K562 (cell line): ENCODE data around the gene GLDC. TPM values are rescaled to one million over a fixed set of nuclear protein-coding genes. Genes with fewer than 3 reads are reported as not detected.

Experiments
- ESRRA ChIP-seq: fragments of 450-650 bp; IDR thresholded peaks from 2 replicates; pipeline ENCODE4 v1.6.1; 2014; ENCODE audit warnings: low read depth, mild to moderate bottlenecking, moderate library complexity, borderline replicate concordance
- MGA ChIP-seq: fragments of 450-650 bp; IDR thresholded peaks from 2 replicates; pipeline ENCODE4 v1.6.1; 2016; ENCODE audit warnings: mild to moderate bottlenecking, moderate library complexity
- SETDB1 ChIP-seq: IDR thresholded peaks from one replicate; pipeline ENCODE4 v1.6.1; 2012; ENCODE audit warnings: low read length, control low read depth, inconsistent platforms
- SLC30A9 ChIP-seq: fragments of 250-450 bp; sonication (Bioruptor Pico); IDR thresholded peaks from 2 replicates; pipeline ENCODE4 v1.8.0; 2022; ENCODE audit warnings: mild to moderate bottlenecking, moderate library complexity
- THRB ChIP-seq: fragments of 450-650 bp; formaldehyde crosslinking; conservative IDR thresholded peaks from 2 replicates; pipeline ENCODE4 v1.4.0; 2022; ENCODE audit warnings: mild to moderate bottlenecking, missing genetic modification characterization
- polyA plus RNA-seq, 8 experiments: library from polyadenylated mRNA; depleted of rRNA in 4 of 8; stranded (reverse) in 5 of 8; unstranded in 3 of 8; fragments of >200 nt; fragmentation: Nextera tagmentation in 2 of 8; fragmentation: Illumina TruSeq in 1 of 8; extraction: Ambion mirVana in 2 of 8; extraction: Trizol in 1 of 8; gene quantifications; 2 replicates each; pipeline versions ENCODE4 v1.2.1 to v1.2.3, GENCODE V29; 2011 to 2014; ENCODE audit warnings: inconsistent platforms in 1 of 8, missing spikeins in 1 of 8
- total RNA-seq, 7 experiments: library from RNA; depleted of rRNA in 6 of 7; stranded (reverse); fragments of >200 nt in 6 of 7; fragmentation: Illumina TruSeq in 2 of 7; extraction: Trizol in 2 of 7; gene quantifications; 2 replicates each; pipeline versions ENCODE4 v1.2.1 to v1.2.3, GENCODE V29; 2011 to 2021; ENCODE audit warnings: low replicate concordance in 1 of 7
- TF ChIP-seq, protein P1 (sequence below): fragments of 450-650 bp; IDR thresholded peaks from 2 replicates; pipeline ENCODE4 v1.6.1; 2016

GLDC gene
- total and polyA plus RNA-seq, 9 of the 15 experiments (the other 6 are each of a cell fraction or from before 2014, with no cell fraction given), result 0.03 to 0.27 (median 0.08) TPM; not detected in 6

DNA sequence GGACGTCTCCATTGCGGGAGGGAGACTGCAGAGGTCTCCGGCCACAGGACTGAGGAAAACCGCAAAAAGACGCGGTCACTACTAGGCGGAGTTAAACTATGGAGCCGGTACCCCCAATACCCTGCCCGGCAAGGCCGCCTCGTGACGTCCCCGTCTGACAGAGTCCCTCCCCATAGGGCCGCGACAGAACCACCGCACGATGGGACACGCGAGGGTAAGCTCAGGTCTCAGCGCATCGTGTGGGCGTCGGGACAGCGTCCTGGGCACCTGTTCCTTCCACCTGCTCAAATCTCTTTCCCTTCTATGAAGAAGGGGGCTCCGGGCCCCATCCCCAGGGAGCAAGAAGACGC lies 35.2 kb upstream of the GLDC start (continued):
- TF ChIP-seq THRB (CRISPR knock-in tag) (0 out of 2 replicates have a peak, but pooled peaks have one; percentile 37), SLC30A9 (CRISPR knock-in tag) (no peak), MGA (no peak), SETDB1 (no peak), ESRRA (peak; percentile 30; the same call in 1 of the 2 replicates)
- TF ChIP-seq, protein P1, sequence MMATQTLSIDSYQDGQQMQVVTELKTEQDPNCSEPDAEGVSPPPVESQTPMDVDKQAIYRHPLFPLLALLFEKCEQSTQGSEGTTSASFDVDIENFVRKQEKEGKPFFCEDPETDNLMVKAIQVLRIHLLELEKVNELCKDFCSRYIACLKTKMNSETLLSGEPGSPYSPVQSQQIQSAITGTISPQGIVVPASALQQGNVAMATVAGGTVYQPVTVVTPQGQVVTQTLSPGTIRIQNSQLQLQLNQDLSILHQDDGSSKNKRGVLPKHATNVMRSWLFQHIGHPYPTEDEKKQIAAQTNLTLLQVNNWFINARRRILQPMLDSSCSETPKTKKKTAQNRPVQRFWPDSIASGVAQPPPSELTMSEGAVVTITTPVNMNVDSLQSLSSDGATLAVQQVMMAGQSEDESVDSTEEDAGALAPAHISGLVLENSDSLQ, result 0 out of 2 replicates have a peak, but pooled peaks have one; percentile 19
